GM06990 (cell line): ENCODE results near the gene KMT2C.
"Not testable (repeated sequence)": the region's sequence is repeated elsewhere in the genome, so short reads cannot be mapped to it uniquely, and the experiment has no call there.

Experiments used
- DNase-seq: peaks from one replicate; pipeline ENCODE4 v3.0.0-alpha.2; 2011; ENCODE audit not compliant: insufficient read length; ENCODE audit errors: extremely low read depth
- H3K27me3 ChIP-seq: replicated peaks from 2 replicates; pipeline ENCODE4 v1.6.0; 2011; ENCODE audit warnings: low read length; ENCODE audit not compliant: control insufficient read depth, insufficient read depth
- H3K36me3 ChIP-seq: 2 replicates; pipeline ENCODE4 v1.5.1; 2011; ENCODE audit warnings: low read length; ENCODE audit not compliant: control insufficient read depth, insufficient read depth
- H3K4me3 ChIP-seq: replicated peaks from 2 replicates; pipeline ENCODE4 v1.5.1; 2011; ENCODE audit warnings: low read depth, mild to moderate bottlenecking, control low read depth, low read length
- CTCF ChIP-seq: IDR thresholded peaks from 2 replicates; pipeline ENCODE4 v1.5.1; 2011; ENCODE audit warnings: low read length, control low read depth, mild to moderate bottlenecking, inconsistent platforms; ENCODE audit not compliant: insufficient read depth, poor library complexity, severe bottlenecking

KMT2C gene

GRCh38 chr7:152464312-152465118 lies 28.7 kb upstream of the KMT2C start:
- no peaks in the 10 kb centered on the region for H3K36me3 ChIP-seq
- no peak for TF ChIP-seq CTCF
- H3K27me3 ChIP-seq = no peaks in the 10 kb centered on the region
- H3K4me3 ChIP-seq = peak overlapping the region; percentile 98
- peak; percentile 91 for DNase-seq

DNA sequence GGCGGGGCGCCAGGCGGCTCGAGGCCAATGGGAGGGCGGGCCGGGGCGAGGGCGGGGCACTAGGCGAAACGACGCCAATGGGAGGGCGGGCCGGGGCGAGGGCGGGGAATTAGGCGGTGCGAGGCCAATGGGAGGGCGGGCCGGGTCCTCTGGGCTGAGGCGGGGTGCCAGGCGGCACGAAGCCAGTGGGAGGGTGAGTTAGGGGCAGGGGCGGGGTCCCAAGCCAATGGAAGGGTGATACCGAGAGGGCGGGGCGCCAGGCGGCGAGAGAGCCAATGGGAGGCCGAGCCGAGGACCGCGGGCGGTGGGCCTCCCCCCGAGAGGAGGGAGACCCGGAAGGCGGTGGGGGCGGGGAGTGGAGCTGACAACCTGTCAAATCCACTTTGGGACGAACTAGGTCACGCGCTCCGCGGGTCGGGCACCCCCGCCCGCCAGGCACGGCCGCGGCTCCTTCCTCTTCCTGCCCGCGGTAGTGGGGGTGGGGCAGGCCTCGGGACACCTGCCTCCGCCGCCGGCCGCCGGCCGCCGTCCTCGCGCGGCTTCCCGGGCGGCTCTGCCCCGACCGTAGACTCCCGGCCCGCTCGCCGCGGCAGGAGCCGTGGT lies 28.0 kb upstream of the KMT2C start:
- DNase-seq = peak; percentile 99
- Histone ChIP-seq H3K36me3 (no peaks in the 10 kb centered on the region), H3K4me3 (peak overlapping the region; percentile 98), H3K27me3 (no peaks in the 10 kb centered on the region)
- TF ChIP-seq CTCF = no peak

DNA sequence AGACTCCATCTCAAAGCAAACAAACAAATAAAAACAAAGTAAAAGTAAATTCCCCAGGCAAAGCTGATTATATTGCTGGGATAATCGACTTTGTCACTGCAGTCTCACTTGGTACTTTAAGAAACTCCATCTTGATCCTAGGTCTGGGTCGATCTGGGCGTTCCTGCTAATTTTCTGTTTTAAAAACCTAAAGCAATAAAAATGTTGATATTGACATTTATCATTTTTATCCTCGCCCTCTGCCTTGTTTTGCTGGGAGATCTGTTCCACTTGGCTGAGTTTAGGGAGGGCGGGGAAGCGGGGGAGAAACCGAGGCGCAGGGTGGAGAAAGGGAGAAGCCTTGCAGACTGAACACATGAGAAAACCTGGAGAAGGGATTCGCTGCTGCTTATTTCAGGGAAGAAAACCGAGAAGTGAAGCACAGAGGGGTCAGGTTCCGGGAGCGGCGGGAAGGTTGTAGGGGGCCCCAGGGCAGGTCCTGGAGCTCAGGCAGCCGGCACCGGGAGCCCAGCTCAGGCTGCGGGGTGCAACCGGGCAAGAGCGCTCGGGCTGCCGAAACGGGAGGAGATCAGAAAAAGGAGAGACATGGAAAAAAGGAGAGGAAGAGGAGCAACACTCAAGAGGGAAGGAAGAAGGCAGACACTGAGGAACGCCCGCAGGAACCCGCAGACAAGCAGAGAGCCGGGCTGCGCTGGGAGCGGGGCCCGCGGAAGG lies 27.3 kb upstream of the KMT2C start:
- H3K4me3 ChIP-seq = peak overlapping the region; percentile 72
- H3K36me3 ChIP-seq = no peaks in the 10 kb centered on the region
- no peaks in the 10 kb centered on the region for H3K27me3 ChIP-seq
- no peak for TF ChIP-seq CTCF
- DNase-seq = no peak

- Histone ChIP-seq H3K27me3 (no peaks in the 10 kb centered on the region), H3K4me3 (no peak overlapping the region), H3K36me3 (no peaks in the 10 kb centered on the region)
- no peak for TF ChIP-seq CTCF
- DNase-seq = no peak
Measured at GRCh38 chr7:152459724-152460251, 24.0 kb upstream of the KMT2C start.

- no peak for TF ChIP-seq CTCF
- DNase-seq = peak; percentile 25
- Histone ChIP-seq H3K27me3 (no peaks in the 10 kb centered on the region), H3K36me3 (no peaks in the 10 kb centered on the region), H3K4me3 (no peak overlapping the region)
Measured at GRCh38 chr7:152451356-152451755, 15.6 kb upstream of the KMT2C start.

DNA sequence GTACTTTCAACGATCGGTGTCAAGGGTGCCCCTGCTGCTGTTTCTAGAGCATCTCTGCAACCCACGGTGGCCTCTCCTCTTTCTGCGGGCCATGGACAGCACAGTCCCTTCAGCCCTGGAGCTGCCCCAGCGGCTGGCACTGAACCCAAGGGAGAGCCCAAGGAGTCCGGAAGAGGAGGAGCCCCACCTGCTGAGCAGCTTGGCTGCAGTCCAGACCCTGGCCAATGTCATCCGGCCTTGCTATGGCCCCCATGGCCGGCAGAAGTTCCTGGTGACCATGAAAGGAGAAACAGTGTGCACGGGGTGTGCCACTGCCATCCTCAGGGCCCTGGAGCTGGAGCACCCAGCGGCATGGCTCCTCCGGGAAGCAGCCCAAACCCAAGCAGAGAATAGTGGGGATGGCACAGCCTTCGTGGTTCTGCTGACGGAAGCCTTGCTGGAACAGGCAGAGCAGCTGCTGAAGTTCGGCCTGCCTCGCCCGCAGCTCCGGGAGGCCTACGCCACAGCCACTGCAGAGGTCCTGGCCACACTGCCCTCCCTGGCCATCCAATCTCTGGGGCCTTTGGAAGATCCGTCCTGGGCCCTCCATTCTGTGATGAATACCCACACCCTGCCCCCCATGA lies 9.7 kb upstream of the KMT2C start:
- H3K4me3 ChIP-seq, H3K36me3 ChIP-seq, DNase-seq, H3K27me3 ChIP-seq: not testable (repeated sequence)
